ENCODE results near the gene OR2V2.

DNA sequence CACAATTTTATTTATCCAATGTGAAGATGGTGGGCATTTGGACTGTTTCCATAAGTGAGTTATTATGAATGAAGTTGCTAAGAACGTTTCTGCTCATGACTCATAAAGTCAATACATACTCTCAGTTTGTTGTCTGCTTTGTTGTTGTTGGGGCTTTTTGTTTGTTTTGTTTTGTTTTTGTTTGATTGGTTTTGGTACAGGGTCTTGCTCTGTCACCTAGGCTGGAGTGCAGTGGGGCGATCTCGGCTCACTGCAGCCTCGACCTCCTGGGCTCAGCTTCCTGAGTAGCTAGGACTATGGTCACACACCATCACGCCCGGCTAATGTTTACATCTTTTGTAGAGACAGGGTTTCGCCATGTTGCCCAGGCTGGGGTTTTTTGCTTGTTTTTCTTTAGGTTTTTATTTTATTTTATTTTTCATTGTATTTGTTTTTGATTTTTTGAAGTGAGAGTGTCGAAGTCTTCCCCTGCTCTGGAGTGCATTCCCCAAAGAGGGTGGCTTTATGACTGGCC, 39.7 kb downstream of the OR2V2 start:
- TF ChIP-seq, protein P1, sequence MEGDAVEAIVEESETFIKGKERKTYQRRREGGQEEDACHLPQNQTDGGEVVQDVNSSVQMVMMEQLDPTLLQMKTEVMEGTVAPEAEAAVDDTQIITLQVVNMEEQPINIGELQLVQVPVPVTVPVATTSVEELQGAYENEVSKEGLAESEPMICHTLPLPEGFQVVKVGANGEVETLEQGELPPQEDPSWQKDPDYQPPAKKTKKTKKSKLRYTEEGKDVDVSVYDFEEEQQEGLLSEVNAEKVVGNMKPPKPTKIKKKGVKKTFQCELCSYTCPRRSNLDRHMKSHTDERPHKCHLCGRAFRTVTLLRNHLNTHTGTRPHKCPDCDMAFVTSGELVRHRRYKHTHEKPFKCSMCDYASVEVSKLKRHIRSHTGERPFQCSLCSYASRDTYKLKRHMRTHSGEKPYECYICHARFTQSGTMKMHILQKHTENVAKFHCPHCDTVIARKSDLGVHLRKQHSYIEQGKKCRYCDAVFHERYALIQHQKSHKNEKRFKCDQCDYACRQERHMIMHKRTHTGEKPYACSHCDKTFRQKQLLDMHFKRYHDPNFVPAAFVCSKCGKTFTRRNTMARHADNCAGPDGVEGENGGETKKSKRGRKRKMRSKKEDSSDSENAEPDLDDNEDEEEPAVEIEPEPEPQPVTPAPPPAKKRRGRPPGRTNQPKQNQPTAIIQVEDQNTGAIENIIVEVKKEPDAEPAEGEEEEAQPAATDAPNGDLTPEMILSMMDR (conservative IDR thresholded peaks at IDR 0.05; ENCODE audit: low read depth, low read length): no peak
- no peak for TF ChIP-seq EZH2 (IDR thresholded peaks at IDR 0.05; ENCODE audit: borderline replicate concordance, low read depth, low read length, poor library complexity, severe bottlenecking)
